HCEC 1CT (cell line): Measurements from ENCODE around the gene SLC25A21.
"Not testable (repeated sequence)": the region's sequence is repeated elsewhere in the genome, so short reads cannot be mapped to it uniquely, and the experiment has no call there.

ENCODE experiments used
- DNase-seq: peaks from one replicate; pipeline ENCODE4 v3.0.0-alpha.2; 2017

Gene SLC25A21

DNA sequence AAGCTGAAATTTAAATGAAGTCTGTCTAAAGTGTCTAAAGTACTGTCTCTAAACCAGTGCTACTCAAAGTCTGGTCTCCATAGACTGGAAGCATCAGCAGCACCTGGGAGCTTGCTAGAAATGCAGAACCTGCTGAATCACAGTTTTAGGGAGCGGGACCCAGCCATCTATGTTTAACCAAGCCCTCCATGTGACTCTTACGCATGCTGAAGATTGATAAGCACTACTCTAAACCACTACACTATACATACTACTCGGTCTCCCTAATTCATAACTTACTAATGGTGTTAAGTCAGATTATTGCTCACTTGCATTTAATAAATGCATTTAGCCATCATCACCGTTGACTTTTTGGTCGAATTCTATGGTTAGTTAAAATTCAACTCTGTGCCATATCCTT is 88.8 kb downstream of the SLC25A21 start:
- no peak for DNase-seq

GRCh38 chr14:37082449-37082848 is 90.0 kb downstream of the SLC25A21 start:
- no peak for DNase-seq

GRCh38 chr14:37081856-37082255 is 90.5 kb downstream of the SLC25A21 start:
- no peak for DNase-seq

GRCh38 chr14:37081218-37081617 is 91.2 kb downstream of the SLC25A21 start:
- DNase-seq, result peak; percentile 19

DNA sequence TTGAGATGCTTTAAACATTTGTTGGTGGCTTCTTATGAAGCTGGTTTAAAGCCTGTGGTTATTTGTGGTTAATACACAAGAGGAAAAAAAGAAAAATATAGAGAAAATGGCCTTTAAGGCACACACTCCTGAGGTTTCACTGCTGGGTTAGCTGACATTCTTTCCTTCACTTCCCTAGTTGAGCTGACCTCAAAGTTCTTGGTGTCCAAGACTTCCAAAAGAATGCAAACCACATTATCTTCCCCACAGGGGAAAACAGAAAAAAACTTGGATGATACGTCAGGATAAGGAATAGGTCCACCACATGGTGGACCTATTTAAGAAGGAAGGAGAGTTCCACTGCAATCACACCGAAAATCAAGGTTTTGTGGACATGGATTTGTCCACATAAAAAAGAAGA is 94.3 kb downstream of the SLC25A21 start:
- no peak for DNase-seq

GRCh38 chr14:37074320-37074719 is 98.1 kb downstream of the SLC25A21 start:
- not testable (repeated sequence) for DNase-seq

- DNase-seq, result peak; percentile 15
Measured at GRCh38 chr14:37063467-37064240, 108.8 kb downstream of the SLC25A21 start.

- DNase-seq, result no peak
Measured at GRCh38 chr14:37062191-37062803, 110.1 kb downstream of the SLC25A21 start.

DNA sequence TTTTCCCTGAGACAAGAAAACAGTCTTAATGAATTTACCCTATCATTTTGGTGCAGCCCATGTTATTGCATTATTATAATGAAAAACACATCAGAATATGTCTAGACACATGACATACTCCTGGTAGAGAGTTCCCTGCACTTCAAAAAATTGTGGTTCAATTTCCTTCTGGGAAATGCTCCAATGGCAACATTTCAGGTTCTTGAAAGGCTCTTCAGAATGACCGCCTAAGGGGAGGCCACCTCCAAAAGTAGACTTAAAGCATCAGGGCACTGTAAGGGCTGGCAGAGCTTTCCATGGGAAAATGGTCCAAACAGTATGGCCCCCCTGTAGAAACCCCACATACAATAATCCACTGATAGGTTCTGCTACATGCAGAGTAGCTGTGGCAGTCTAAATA is 110.7 kb downstream of the SLC25A21 start:
- DNase-seq, result no peak

DNA sequence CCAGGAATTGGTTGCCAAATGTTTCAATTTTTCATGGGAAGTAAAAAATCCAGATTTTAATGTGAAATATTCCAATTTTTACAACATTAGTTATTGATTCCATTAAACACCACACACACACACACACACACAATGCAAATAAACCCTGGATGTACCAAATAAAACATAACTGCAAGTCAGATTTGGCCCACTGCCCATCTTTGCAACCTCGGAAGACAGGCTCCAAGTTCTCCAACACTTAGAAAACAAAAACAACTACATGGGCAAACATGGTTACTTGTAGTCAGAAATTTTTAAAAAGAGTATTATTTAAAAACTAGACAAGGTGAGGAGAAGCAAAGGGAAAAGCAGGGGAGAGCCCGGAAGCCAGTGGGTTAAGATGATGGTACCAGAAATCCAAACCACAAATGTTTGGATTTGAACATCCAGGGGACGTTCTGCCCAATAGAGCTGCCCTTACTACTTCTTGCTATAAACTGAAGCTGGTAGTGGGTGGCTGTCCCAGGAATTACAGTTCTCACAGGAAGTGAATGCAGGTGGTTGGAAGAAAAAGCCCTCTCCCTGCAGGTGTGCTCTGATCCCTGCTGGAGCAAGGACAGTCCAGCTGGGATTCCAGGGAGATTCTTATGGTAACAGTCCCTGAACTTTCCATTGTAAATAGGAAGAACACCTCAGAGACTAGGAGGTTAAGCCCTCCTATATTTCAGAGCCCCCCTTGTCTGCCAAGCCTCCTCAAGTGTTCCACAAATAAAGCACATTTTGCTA is 111.7 kb downstream of the SLC25A21 start:
- DNase-seq, result no peak

DNA sequence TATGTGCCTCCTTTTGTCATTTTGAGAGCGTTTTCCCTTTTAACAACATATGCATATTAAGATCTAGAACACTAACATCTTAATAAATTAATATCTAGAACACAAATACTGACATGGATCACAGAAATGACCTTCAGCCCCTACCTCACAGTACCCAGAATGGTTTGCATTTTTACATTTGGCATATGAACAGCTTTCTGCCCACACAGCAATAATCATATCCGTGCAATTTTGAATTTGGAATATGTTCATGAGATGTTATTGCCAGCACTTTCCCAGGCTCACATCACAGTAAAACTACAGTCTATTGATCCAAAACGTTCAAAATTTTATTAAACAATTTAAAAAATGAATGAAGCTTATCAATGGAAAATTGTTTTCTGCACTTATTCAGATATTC is 114.6 kb downstream of the SLC25A21 start:
- no peak for DNase-seq

- DNase-seq, result peak; percentile 59
Measured at GRCh38 chr14:37056473-37056872, 115.9 kb downstream of the SLC25A21 start.

DNA sequence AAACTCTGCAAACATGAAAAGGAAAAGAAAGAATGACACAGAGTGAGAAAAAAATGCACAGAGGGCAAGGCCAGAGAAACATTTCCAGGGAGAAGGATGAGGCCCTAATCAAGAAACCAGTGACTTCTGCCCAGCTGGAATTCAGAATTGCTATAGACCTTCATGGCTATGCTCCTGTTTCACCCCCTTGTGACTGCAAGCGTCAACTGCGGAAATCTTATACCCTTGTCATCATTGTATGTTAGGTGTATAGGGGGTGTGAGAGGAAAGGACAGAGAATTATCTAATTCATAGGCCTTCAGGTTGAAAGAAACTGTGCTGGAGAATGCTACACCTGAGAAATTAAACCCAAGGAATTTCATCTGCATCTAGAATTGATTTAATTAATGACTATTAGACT is 117.5 kb downstream of the SLC25A21 start:
- DNase-seq, result no peak

DNA sequence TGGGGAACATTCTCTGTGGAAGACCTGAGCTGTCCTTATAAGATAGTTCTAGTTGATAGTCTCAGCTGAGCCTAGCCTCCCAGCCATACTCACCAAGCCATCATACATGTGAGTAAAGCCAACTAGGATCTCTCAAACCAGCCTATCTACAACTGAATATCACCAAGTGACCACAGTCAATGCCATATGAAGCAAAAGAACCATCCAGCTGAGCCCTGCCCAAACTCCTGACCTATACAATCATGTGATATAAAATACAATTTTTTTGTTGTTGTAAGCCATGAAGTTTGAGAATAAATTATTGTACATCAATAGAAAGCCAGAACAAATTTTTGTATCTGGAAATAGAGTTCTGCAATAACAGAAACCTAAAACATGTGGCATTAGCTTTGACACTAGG is 118.3 kb downstream of the SLC25A21 start:
- no peak for DNase-seq

DNA sequence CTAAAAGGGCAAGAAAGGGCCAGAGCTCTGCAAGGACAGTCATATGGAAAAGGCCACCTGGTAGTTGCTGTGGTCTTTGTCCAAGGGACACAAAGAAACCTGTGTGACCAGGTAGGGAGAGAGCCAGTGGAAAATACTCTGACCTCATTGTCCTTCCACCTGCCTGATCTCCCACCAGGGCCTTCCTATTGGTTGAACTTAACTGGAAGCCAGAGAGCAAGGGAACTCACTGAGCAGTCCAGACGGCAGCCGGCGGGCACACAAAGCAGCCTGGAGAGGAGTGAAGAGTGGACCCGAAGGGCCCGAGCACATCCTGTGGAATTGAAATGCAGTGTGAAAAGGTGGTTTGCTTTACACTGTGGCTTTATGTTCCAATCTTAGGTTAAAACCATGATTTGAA is 120.7 kb downstream of the SLC25A21 start:
- no peak for DNase-seq

DNA sequence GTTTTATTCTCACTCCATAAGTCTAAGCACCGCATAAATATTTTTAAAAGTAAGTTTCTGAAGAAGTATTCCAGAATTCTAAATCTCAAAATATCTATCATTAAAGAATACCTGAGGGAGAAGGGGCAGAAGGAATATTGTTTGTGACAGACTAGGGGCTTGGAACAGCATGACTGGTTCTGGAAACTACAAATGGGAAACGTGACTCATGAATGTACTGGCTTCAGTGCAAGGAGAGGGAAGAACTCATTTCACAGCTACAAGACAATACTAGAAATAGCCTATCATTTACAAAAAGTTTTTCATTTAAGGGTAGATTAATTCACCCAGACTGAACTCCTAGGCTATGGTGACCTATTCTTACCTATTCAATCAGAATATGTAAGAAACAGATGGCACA is 121.3 kb downstream of the SLC25A21 start:
- DNase-seq, result no peak

- peak; percentile 35 for DNase-seq
Measured at GRCh38 chr14:37048666-37049071, 123.7 kb downstream of the SLC25A21 start.

GRCh38 chr14:37047996-37048395 is 124.4 kb downstream of the SLC25A21 start:
- DNase-seq, result no peak

DNA sequence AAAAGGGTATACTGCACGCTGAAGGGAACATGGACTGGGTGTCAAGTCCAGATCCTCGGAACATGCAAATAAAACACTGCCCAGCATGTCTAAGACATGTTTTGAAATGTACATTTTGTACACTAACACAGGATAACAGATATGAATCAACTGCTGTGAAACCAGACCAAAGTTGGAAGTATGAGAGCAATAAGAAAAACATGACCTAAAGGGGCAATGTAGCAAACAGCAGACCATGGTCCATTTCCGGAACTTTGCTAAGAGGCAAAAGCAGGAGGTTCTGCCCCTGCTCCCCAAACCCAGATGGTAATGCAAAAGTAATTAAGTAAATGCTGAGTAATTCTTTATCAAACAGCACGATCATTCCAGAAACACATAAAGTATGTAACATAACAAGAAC is 125.2 kb downstream of the SLC25A21 start:
- no peak for DNase-seq

DNA sequence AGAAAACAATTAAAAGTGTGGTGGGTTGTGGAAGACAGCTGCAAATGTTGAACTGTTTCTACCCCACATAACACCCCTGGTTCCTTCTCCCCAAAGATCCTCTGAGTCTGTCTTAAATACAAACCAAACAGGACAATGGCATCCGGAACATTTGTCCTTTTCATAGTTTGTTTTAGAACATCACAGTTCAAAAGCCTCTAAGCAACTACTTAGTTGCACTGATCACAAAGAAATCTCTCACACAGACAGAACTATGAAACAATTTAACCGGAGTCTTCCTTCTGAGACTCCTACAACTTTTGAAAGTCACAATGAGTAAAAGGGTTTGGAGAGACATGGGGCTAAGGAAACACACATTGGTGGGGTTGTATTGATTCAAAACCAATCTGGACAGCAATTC is 125.6 kb downstream of the SLC25A21 start:
- DNase-seq, result no peak

- no peak for DNase-seq
Measured at GRCh38 chr14:37045340-37046061, 126.9 kb downstream of the SLC25A21 start.

DNA sequence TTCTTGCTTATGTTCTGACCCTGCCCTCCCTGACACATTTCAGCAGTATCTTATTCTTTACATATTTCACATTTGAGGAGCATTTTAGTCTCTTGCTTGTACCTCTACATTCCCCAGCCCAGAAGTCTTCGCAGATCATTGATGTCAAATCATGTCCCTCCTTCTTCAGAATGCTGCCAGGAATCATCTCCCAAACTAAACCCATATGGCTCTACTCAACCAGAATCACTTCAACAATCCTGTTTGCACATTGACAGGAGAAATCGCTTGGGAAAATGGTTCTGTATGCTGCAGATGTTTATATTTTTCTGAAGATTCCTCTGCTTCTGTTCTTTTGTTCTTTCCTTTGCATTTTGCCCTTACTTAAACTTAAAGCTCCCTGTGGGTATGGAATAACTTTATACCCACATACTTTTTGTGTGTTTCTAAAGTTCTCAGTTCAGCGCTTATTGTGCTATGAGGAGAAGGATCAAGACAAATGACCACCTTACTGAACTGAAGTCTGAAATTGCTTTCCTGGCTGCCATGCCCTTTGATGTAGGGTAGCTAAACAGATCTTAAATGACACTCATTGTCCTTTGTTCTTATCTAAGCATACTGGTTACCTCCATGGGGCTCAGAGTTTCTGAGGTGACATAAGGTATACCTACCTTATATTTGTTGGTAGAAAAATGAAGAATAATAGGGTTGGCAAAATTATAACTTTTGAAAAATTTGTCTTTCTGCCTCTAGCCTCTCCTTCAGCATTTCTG is 134.6 kb downstream of the SLC25A21 start:
- DNase-seq, result no peak
